Breast epithelium (tissue), 4 donors: Measurements from ENCODE around the gene TMIGD3. TPM values are rescaled to one million over a fixed set of nuclear protein-coding genes. Genes with fewer than 3 reads are reported as not detected.

Experiments
- DNase-seq, 2 donors: peaks; one replicate each; pipeline ENCODE4 v3.0.0-alpha.2; 2019; ENCODE audit warnings: low spot score in 2 of 2
- H3K27ac ChIP-seq, 2 donors: fragments of 200-600 bp; sonication (generic) in 1 of 2; one replicate each; pipeline ENCODE4 v1.5.1; 2016 to 2019; ENCODE audit warnings: mild to moderate bottlenecking in 1 of 2
- H3K27me3 ChIP-seq, 2 donors: fragments of 200-600 bp; sonication (generic) in 1 of 2; one replicate each; pipeline versions ENCODE4 v1.5.1 to v1.6.0; 2017 to 2019; ENCODE audit warnings: control low read depth in 1 of 2, mild to moderate bottlenecking in 1 of 2
- H3K36me3 ChIP-seq: fragments of 200-600 bp; one replicate; pipeline ENCODE4 v1.5.1; 2019
- H3K4me1 ChIP-seq, 2 donors: fragments of 200-600 bp; sonication (generic); one replicate each; pipeline ENCODE4 v1.5.1; 2016 to 2019; ENCODE audit warnings: control low read depth in 1 of 2
- H3K4me3 ChIP-seq, 3 donors: fragments of 200-600 bp; sonication (generic); 1 replicate in 2 of 3; 2 replicates in 1 of 3; pipeline ENCODE4 v1.5.1; 2016 to 2019; ENCODE audit warnings: mild to moderate bottlenecking in 3 of 3, moderate library complexity in 2 of 3
- H3K9me3 ChIP-seq, 2 donors: fragments of 200-600 bp; sonication (generic) in 1 of 2; one replicate each; pipeline ENCODE4 v1.5.1; 2016 to 2019; ENCODE audit warnings: control low read depth in 1 of 2
- POLR2A ChIP-seq: fragments of 450-650 bp; IDR thresholded peaks from one replicate; pipeline ENCODE4 v1.6.1; 2016; ENCODE audit warnings: antibody characterized with exemption, mild to moderate bottlenecking, moderate library complexity
- POLR2AphosphoS5 ChIP-seq, 3 donors: sonication (generic); formaldehyde crosslinking; IDR thresholded peaks; one replicate each; pipeline ENCODE4 v1.6.1; 2017; ENCODE audit warnings: antibody characterized with exemption in 3 of 3
- intact Hi-C: fragments of 100-400 bp; cut with DNase I; formaldehyde crosslinking; loops from one replicate; pipeline ENCODE4 v1.15.1; 2023; ENCODE audit warnings: low total_unique reads
- total RNA-seq, 3 donors: library from RNA; depleted of rRNA; stranded (reverse); fragments of >200 nt; gene quantifications; one replicate each; pipeline ENCODE4 v1.1.0, GENCODE V29; 2016
- TF ChIP-seq, protein P1 (sequence below), 3 donors: fragments of 450-650 bp; IDR thresholded peaks; one replicate each; pipeline ENCODE4 v1.5.1; 2016 to 2017; ENCODE audit warnings: antibody characterized with exemption in 3 of 3, mild to moderate bottlenecking in 3 of 3, moderate library complexity in 3 of 3

The TMIGD3 gene
- total RNA-seq, 3 donors from 2014 or later = 5.9 to 14.6 (median 10.0) TPM

DNA sequence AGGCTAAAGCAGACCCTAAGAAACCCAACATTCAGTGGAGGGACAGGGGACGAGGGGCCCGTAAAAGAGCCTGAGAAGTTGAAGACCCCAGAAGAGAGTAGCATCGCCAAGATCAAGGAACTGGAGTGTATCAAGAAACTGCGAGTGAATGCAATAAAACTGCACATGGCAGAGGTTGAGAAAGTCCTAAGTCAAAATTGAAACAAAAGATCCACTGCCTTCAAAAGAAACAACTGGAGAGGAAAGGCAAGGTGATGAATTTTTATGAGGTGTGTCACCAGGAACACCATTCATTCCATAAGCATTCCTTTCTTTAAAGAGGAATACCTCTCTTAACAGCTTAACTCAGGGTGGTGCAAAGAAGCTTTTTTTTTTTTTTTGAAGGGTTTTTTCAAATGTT is 38.3 kb upstream of the TMIGD3 start:
- TF ChIP-seq, protein P1, sequence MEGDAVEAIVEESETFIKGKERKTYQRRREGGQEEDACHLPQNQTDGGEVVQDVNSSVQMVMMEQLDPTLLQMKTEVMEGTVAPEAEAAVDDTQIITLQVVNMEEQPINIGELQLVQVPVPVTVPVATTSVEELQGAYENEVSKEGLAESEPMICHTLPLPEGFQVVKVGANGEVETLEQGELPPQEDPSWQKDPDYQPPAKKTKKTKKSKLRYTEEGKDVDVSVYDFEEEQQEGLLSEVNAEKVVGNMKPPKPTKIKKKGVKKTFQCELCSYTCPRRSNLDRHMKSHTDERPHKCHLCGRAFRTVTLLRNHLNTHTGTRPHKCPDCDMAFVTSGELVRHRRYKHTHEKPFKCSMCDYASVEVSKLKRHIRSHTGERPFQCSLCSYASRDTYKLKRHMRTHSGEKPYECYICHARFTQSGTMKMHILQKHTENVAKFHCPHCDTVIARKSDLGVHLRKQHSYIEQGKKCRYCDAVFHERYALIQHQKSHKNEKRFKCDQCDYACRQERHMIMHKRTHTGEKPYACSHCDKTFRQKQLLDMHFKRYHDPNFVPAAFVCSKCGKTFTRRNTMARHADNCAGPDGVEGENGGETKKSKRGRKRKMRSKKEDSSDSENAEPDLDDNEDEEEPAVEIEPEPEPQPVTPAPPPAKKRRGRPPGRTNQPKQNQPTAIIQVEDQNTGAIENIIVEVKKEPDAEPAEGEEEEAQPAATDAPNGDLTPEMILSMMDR (IDR thresholded peaks at IDR 0.05) = no peak
- TF ChIP-seq POLR2AphosphoS5 (IDR thresholded peaks at IDR 0.05) (no peak), POLR2A (no peak)
- H3K36me3 ChIP-seq = no peaks in the 10 kb centered on the region
- H3K4me3 ChIP-seq = no peak overlapping the region
- H3K27me3 ChIP-seq = no peaks in the 10 kb centered on the region
- H3K27ac ChIP-seq = no peak overlapping the region
- no peaks in the 10 kb centered on the region for H3K4me1 ChIP-seq
- H3K9me3 ChIP-seq = no peaks in the 10 kb centered on the region
- intact Hi-C loops = no loop called here
- DNase-seq = no peak

DNA sequence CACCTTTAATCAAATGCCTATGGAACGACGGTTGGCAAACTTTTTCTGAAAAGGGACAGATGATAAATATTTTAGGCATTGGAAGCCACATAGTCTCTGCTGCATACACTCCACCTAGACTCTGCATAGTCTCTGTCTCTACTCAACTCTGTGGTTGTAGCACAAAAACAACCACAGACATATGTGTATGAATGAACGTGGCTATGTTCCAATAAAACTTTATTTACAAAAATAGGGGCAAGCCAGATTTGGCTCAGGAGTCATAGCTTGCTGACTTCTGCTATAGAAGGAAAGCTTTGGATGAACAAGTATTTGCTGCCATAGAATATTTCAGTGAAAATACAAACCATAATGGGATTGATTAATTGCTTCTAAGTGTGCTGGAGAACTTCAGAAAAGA is 37.5 kb upstream of the TMIGD3 start:
- H3K4me3 ChIP-seq = no peak overlapping the region
- no peak for DNase-seq
- intact Hi-C loops = no loop called here
- no peak overlapping the region for H3K27ac ChIP-seq
- TF ChIP-seq POLR2A = no peak
- H3K9me3 ChIP-seq = no peaks in the 10 kb centered on the region
- no peaks in the 10 kb centered on the region for H3K36me3 ChIP-seq
- no peaks in the 10 kb centered on the region for H3K4me1 ChIP-seq
- no peaks in the 10 kb centered on the region for H3K27me3 ChIP-seq

DNA sequence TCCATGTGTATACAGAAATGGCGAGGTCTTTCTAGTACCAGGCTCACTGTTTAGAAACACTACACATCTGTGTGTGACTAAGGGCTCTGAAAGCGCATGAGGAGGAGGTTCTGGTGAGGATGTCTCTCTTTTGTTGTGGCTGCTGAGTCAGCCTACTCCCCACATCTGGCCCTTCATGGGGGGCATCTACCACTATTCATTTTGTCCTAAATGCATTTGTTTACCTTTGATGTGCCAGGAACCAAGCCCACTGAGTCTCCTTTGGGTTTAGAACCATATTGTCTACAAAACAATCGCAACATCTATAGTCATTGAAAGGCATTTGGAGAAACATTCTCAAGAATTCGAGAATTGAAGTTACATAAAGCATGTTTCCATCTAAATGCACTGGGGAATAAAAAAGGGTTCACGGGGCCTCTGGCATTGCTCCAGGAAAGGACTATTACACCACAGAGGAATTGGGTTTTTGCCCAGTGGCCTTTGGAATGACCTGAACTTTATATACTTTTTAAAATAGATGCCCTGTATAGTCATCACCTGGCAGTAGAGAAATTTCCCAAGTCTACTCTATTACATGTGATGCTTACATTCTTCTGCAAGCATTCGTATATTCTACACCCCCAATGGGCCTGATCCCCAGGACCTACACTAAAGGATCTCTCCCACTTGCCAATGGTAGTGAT is 35.1 kb upstream of the TMIGD3 start:
- H3K4me3 ChIP-seq = no peak overlapping the region
- no peak for DNase-seq
- no peaks in the 10 kb centered on the region for H3K36me3 ChIP-seq
- TF ChIP-seq POLR2A = no peak
- TF ChIP-seq POLR2AphosphoS5 (IDR thresholded peaks at IDR 0.05) = no peak
- TF ChIP-seq, protein P1 (IDR thresholded peaks at IDR 0.05) = no peak
- H3K9me3 ChIP-seq = no peaks in the 10 kb centered on the region
- no peaks in the 10 kb centered on the region for H3K4me1 ChIP-seq
- no peaks in the 10 kb centered on the region for H3K27me3 ChIP-seq
- H3K27ac ChIP-seq = no peak overlapping the region
- intact Hi-C loops = loop anchor here (2.0 to 5.0 kb wide), 2 partner anchors 60 to 784 kb away; no protein-coding TSS in a partner anchor

DNA sequence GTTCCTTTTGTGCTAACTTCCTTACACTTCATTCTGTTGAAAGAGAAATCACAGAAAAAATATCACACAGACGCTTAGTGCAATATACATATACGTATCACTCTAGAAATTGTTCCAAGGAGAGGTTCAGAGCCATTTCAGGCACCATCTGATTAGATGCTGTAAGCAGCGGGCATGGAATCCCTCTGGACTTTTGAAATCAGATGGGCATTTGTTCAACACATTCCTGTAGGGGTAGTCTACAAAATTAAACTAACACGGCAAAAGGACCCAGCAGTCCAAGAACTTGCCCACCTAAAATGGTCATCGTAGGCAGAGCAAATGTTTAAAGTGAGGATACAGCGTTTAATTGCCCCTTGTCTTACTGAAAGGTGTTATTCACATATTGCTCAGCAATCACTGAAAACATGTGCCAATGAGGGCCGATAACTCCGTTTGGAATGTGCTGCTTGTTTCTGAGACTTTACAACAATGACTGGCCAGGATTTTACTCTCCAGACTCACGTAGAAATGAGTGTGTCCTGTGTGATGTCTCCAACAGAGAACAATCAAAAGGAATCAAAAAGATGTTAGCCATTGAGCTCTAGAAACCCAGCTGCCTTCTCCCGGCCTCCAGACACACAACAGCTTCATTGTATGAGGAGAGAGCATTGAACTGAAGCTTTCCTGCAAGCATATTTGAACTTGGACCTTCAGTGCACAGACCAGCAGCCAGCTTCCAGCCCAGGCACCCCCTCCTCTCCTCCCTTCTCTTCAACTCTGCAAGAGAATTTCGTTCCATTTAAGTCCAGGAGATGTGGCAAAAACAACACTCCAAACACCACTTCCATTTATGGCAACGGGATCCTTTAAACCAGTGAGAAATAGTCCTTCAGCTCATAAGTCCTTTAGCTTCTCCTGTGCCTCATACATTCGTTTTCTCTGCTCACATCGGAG is 32.1 kb upstream of the TMIGD3 start:
- Histone ChIP-seq H3K27ac (peak overlapping the region in 1 of 2 donors; percentile 49), H3K36me3 (no peaks in the 10 kb centered on the region), H3K4me3 (no peak overlapping the region), H3K27me3 (no peaks in the 10 kb centered on the region), H3K4me1 (no peaks in the 10 kb centered on the region), H3K9me3 (no peaks in the 10 kb centered on the region)
- DNase-seq = no peak
- intact Hi-C loops = loop anchor here (5.0 kb wide), 1 partner anchor 787 kb away; no protein-coding TSS in a partner anchor
- TF ChIP-seq, protein P1 (IDR thresholded peaks at IDR 0.05) = no peak
- no peak for TF ChIP-seq POLR2A
- no peak for TF ChIP-seq POLR2AphosphoS5 (IDR thresholded peaks at IDR 0.05)

DNA sequence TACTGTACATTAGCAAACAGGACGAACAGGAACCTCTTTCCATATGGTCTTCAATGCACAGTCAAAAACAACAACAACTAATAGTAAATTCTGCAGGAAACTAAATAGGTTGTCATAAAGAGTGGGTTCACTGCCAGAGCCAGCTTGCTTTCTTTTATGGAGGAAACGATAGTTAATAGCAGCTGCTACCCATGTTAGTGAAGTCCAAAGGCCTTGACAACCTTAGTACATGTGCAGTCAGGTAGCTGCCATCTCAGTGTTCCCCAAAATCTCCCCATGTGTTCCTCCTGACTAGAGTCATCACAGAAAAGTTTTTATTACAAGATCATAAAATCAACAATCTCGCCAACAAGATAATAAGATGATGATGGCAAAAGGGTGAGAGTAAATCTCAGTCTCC is 16.6 kb upstream of the TMIGD3 start:
- H3K27me3 ChIP-seq = no peaks in the 10 kb centered on the region
- H3K9me3 ChIP-seq = no peaks in the 10 kb centered on the region
- no peaks in the 10 kb centered on the region for H3K36me3 ChIP-seq
- peaks cover 0 to 6% of the 10 kb centered on the region in 2 donors for H3K4me1 ChIP-seq
- H3K27ac ChIP-seq = no peak overlapping the region
- intact Hi-C loops = no loop called here
- TF ChIP-seq POLR2AphosphoS5 (IDR thresholded peaks at IDR 0.05) (no peak), POLR2A (no peak)
- TF ChIP-seq, protein P1 (IDR thresholded peaks at IDR 0.05) = no peak
- H3K4me3 ChIP-seq = no peak overlapping the region
- no peak for DNase-seq
